CD4-positive, alpha-beta T cell (primary cell): Measurements from ENCODE around the gene BICC1. TPM values are rescaled to one million over a fixed set of nuclear protein-coding genes. Genes with fewer than 3 reads are reported as not detected.

Experiments used
- ATAC-seq: fragments of 200-7000 bp; cut with Tn5 transposase; one replicate; pipeline ENCODE4 v1.10.0; 2022; ENCODE audit warnings: mild to moderate bottlenecking; ENCODE audit not compliant: poor library complexity
- CTCF ChIA-PET: fragments of 350-600 bp; sonication (Branson Sonifier 250); formaldehyde crosslinking; loops from one replicate; lab custom pipeline; 2021; ENCODE audit warnings: antibody characterized with exemption, inconsistent platforms; lab: Charles Lee
- POLR2A ChIA-PET: fragments of 350-600 bp; sonication (Branson Sonifier 250); formaldehyde crosslinking; loops from one replicate; lab custom pipeline; 2021; ENCODE audit warnings: antibody characterized with exemption, inconsistent platforms; lab: Charles Lee
- DNase-seq, 14 experiments: peaks; one replicate each; pipeline ENCODE4 v3.0.0-alpha.2; 2013 to 2020; ENCODE audit warnings: mixed read lengths in 2 of 14
- H3K27ac ChIP-seq, 2 donors: one replicate each; pipeline versions ENCODE4 v1.5.1 to v1.7.0; 2013; ENCODE audit warnings: low read length in 2 of 2, low read depth in 1 of 2, mild to moderate bottlenecking in 1 of 2
- H3K27me3 ChIP-seq, 2 experiments: 1 replicate in 1 of 2; 2 replicates in 1 of 2; pipeline versions ENCODE4 v1.6.1 to v1.7.0; 2013; ENCODE audit warnings: low read length in 2 of 2, control low read depth in 1 of 2, mild to moderate bottlenecking in 1 of 2, moderate library complexity in 1 of 2; ENCODE audit not compliant: insufficient read depth in 2 of 2, control insufficient read depth in 1 of 2
- H3K36me3 ChIP-seq: one replicate; pipeline ENCODE4 v1.6.1; 2013; ENCODE audit warnings: low read length, control low read depth; ENCODE audit not compliant: insufficient read depth
- H3K4me1 ChIP-seq: one replicate; pipeline ENCODE4 v1.6.1; 2013; ENCODE audit warnings: low read length, control low read depth; ENCODE audit not compliant: insufficient read depth
- H3K4me3 ChIP-seq: one replicate; pipeline ENCODE4 v1.5.1; 2013; ENCODE audit warnings: mild to moderate bottlenecking, low read length, moderate library complexity
- H3K9me3 ChIP-seq, 2 experiments: 1 replicate in 1 of 2; 2 replicates in 1 of 2; pipeline versions ENCODE4 v1.6.1 to v1.7.0; 2013; ENCODE audit warnings: low read length in 2 of 2, mild to moderate bottlenecking in 2 of 2, control low read depth in 1 of 2, moderate library complexity in 1 of 2; ENCODE audit not compliant: control insufficient read depth in 1 of 2, insufficient read depth in 1 of 2
- H3K27ac Mint-ChIP-seq: one replicate; pipeline ENCODE4 v1.8.0; 2020; ENCODE audit warnings: mixed read lengths
- H3K27me3 Mint-ChIP-seq: one replicate; pipeline ENCODE4 v1.8.0; 2021; ENCODE audit warnings: mixed read lengths
- H3K36me3 Mint-ChIP-seq: one replicate; pipeline ENCODE4 v1.8.0; 2021; ENCODE audit warnings: low read depth, mixed read lengths
- H3K4me1 Mint-ChIP-seq: one replicate; pipeline ENCODE4 v1.8.0; 2021; ENCODE audit warnings: low read depth, mixed read lengths
- H3K4me3 Mint-ChIP-seq: one replicate; pipeline ENCODE4 v1.8.0; 2020; ENCODE audit warnings: mild to moderate bottlenecking, mixed read lengths
- H3K9me3 Mint-ChIP-seq: one replicate; pipeline ENCODE4 v1.8.0; 2020; ENCODE audit warnings: mixed read lengths
- CTCF ChIP-seq: fragments of 200-600 bp; IDR thresholded peaks from one replicate; pipeline ENCODE4 v1.8.0; 2022; ENCODE audit warnings: antibody characterized with exemption, mild to moderate bottlenecking
- intact Hi-C, 2 experiments: fragments of 100-400 bp; cut with DNase I in 1 of 2; cut with micrococcal nuclease in 1 of 2; formaldehyde crosslinking; loops; one replicate each; pipeline versions ENCODE4 v1.15.1 to v1.9.0; 2023 to 2025; cut with DNase I, micrococcal nuclease
- total RNA-seq, 174 experiments: library from RNA in 2 of 174; stranded (reverse) in 2 of 174; gene quantifications; one replicate each; pipeline ENCODE4 v1.2.3 and lab custom pipeline; 2021 to 2026

Gene BICC1
- total RNA-seq, 2 experiments from 2014 or later, result not detected

- no peak for TF ChIP-seq CTCF
- ChIA-PET POLR2A (no interaction called here), CTCF (no interaction called here)
- Histone ChIP-seq H3K27ac (no peak overlapping the region), H3K4me3 (no peak overlapping the region), H3K36me3 (no peaks in the 10 kb centered on the region), H3K4me1 (no peaks in the 10 kb centered on the region), H3K27me3 (no peaks in the 10 kb centered on the region), H3K9me3 (no peaks in the 10 kb centered on the region)
- intact Hi-C loops, result no loop called here
- no peak for DNase-seq
- no peaks in the 10 kb centered on the region for H3K36me3 Mint-ChIP-seq
- no peak for ATAC-seq
- H3K4me3 Mint-ChIP-seq, result no peak overlapping the region
- H3K9me3 Mint-ChIP-seq, result no peaks in the 10 kb centered on the region
- H3K27ac Mint-ChIP-seq, result no peak overlapping the region
- no peaks in the 10 kb centered on the region for H3K4me1 Mint-ChIP-seq
- peaks cover 6% of the 10 kb centered on the region for H3K27me3 Mint-ChIP-seq
Observed at GRCh38 chr10:58742141-58742540, 229.5 kb downstream of the BICC1 start.

GRCh38 chr10:58743466-58744115 lies 230.9 kb downstream of the BICC1 start:
- Mint-ChIP-seq H3K36me3 (no peaks in the 10 kb centered on the region), H3K27me3 (peaks cover 6% of the 10 kb centered on the region), H3K27ac (no peak overlapping the region), H3K4me1 (no peaks in the 10 kb centered on the region), H3K9me3 (no peaks in the 10 kb centered on the region), H3K4me3 (no peak overlapping the region)
- Histone ChIP-seq H3K36me3 (no peaks in the 10 kb centered on the region), H3K27ac (no peak overlapping the region), H3K4me1 (no peaks in the 10 kb centered on the region), H3K27me3 (no peaks in the 10 kb centered on the region), H3K9me3 (no peaks in the 10 kb centered on the region), H3K4me3 (no peak overlapping the region)
- TF ChIP-seq CTCF, result no peak
- no peak for DNase-seq
- intact Hi-C loops, result no loop called here
- ATAC-seq, result no peak
- POLR2A ChIA-PET, result no interaction called here
- CTCF ChIA-PET, result no interaction called here

- peaks cover 6% of the 10 kb centered on the region for H3K27me3 Mint-ChIP-seq
- H3K27ac Mint-ChIP-seq, result no peak overlapping the region
- CTCF ChIA-PET, result no interaction called here
Observed at GRCh38 chr10:58746474-58747185, 234.0 kb downstream of the BICC1 start.

More at GRCh38 chr10:58746474-58747185, 234.0 kb downstream of the BICC1 start:
- ATAC-seq (no peak), DNase-seq (no peak)
- no peaks in the 10 kb centered on the region for H3K4me1 Mint-ChIP-seq
- Histone ChIP-seq H3K4me3 (no peak overlapping the region), H3K36me3 (no peaks in the 10 kb centered on the region), H3K4me1 (no peaks in the 10 kb centered on the region), H3K27me3 (no peaks in the 10 kb centered on the region), H3K27ac (no peak overlapping the region), H3K9me3 (no peaks in the 10 kb centered on the region)
- TF ChIP-seq CTCF, result no peak
- H3K36me3 Mint-ChIP-seq, result no peaks in the 10 kb centered on the region
- POLR2A ChIA-PET, result interaction anchor here (0.5 kb wide), 1 partner anchor 630 kb away, joined by 4 read pairs; no protein-coding TSS in a partner anchor
- no peak overlapping the region for H3K4me3 Mint-ChIP-seq
- H3K9me3 Mint-ChIP-seq, result no peaks in the 10 kb centered on the region
- intact Hi-C loops, result no loop called here
